NK-92 treated with Interleukin-12 subunit alpha and Interleukin-12 subunit beta, amount 100 ng/mL, for 24 hours (cell line): ENCODE measurements around the gene SLC6A11.

Experiments used
- DNase-seq: peaks from one replicate; lab custom pipeline; 2025; lab: John Stamatoyannopoulos, UW

The SLC6A11 gene

DNA sequence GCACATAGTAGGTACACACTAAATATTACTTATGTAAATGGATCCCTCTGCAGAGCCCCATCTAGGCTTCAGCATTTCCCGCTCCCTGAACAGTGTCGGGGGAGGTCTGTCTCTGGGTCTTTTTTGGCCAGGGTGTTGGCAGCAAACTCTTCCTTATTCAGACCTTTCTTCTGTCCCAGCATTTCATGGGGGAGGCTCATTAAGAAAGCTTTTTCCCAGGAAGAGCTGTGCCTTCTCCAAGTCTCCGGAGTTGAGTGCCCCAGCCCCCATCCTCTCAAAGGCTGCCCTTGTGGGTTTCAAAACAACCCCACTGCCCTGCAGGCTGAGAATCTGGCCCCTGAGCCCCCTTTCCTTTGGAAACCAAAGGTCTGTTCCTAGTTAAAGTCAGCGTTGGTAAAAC is 25.1 kb downstream of the SLC6A11 start:
- DNase-seq: no peak

- DNase-seq: no peak
Observed at GRCh38 chr3:10843378-10843777, 27.4 kb downstream of the SLC6A11 start.

- no peak for DNase-seq
Observed at GRCh38 chr3:10845001-10845761, 29.2 kb downstream of the SLC6A11 start.

GRCh38 chr3:10845839-10846656 is 30.0 kb downstream of the SLC6A11 start:
- no peak for DNase-seq

DNA sequence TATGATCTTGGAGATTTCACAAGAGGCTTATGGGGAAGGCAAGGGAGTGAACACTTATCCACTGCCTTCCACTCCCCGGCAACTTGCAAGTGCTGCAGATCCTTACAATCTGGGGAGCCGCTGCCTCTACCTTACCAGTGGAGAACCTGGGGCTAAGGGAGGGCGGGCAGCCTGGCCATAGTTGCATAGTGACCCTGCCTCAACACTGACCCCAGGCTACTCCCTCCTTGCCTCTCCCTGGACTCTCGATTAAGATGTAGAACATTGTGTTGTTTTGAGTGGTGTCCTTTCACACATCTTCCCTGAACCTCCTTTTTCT is 30.6 kb downstream of the SLC6A11 start:
- no peak for DNase-seq

- no peak for DNase-seq
Observed at GRCh38 chr3:10848261-10848660, 32.2 kb downstream of the SLC6A11 start.

- DNase-seq: no peak
Observed at GRCh38 chr3:10852066-10852808, 36.2 kb downstream of the SLC6A11 start.

DNA sequence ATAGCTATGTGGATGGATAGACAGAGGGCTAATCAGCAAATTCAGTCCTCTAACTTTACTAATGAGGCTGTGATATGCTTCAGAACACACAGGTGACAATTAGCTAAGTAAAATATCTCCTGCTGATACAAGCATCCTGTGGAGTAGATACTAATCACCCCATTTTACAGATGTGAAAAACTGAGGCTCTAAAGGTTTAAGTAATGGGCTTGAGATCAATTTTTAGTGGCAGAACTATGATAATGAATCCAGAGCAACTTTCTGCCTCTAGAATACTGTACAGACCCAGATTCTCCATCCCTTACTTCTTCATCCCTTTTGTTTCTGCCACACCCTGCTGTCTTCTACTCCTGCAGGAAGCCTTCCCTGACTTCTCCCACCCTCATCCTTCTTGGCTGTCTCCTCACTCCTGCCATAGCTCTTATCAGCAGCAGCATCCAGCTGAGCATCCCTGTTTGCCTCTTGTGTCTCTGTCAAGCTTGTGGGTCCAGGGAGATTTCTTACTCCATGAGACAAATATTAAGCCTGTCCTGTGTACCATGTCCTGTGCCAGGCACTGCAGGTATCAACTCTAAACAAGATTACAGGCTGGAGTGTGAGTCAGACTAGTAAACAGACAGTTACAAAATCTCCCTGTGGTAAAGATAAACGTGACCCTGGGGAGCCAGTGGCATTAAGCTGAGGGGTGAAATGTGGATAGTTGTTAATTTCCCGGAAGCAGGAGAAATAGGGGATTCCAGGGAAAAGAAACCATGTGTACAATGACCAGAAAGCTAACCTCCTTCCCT is 39.2 kb downstream of the SLC6A11 start:
- no peak for DNase-seq

GRCh38 chr3:10855871-10856662 is 40.0 kb downstream of the SLC6A11 start:
- no peak for DNase-seq

DNA sequence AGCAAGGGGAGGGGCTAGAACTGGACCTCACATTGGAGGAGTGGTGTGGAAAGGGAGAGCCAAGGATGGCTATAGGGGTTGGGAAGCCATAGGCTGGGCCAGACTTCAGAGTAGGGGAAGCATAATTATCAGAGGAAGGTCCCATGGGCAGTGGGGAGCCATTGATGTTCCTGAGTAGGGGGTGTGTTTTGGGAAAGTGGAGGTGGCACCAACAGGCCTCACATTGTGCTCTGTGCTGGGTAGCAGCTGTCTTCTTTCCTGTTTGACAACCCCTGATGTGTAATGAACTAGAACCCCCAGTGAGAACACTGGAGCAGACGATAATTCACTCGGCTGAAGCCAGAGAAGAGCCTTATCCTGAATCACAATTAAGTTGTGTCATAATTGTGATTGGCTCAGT is 41.2 kb downstream of the SLC6A11 start:
- no peak for DNase-seq

GRCh38 chr3:10858091-10858490 is 42.1 kb downstream of the SLC6A11 start:
- DNase-seq: no peak

DNA sequence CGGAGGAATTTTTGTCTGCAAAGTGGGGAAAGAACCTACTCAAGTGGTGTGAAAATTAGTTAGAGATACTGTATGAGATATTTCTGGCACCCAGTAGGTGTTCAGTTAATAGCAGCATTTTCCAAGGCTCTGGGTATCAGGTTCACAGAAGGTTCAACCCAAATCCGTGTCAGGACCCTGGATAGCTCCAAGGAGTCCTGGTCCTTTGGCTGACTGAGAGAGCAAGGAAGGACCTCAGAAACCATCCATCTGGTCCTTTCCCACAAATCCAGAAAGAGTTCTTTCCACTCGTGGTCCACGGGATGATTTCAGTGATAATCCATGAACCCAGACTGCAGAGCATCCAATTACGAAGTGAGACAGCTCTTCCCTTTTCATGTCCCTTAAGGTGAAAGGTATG is 51.4 kb downstream of the SLC6A11 start:
- no peak for DNase-seq

GRCh38 chr3:10869460-10869859 is 53.4 kb downstream of the SLC6A11 start:
- DNase-seq: no peak

DNA sequence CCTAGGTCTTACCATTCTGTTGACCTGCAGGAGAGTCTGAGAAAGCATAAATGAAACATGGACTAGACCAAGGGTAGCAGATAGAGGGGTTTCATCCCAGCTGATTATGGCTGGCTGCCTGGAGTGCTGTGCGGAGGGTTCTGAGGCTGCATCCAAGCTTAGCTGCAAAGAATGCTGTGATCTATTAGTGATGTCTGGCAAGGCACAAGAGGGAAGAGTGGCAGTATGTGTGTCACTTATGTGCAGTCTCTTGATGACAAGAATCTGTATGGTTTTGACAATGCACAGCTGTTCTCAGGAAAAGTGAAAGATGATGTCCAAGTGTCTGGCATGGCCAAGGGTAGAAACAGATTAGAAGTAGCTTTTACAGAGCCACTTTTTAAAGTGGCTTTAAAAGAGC is 54.3 kb downstream of the SLC6A11 start:
- DNase-seq: no peak

DNA sequence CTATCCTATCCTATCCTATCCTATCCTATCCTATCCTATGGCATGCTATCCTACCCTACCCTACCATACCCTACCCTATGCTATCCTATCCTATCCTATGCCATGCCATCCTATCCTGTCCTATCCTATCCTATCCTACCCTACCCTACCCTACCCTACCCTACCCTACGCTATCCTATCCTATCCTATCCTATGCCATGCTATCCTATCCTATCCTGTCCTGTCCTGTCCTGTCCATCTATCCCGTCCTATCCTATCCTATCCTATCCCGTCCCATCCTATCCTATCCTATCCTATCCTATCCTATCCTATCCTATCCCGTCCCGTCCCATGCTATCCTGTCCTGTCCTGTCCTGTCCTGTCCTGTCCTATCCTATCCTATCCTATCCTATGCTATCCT is 57.4 kb downstream of the SLC6A11 start:
- DNase-seq: no peak

GRCh38 chr3:10875914-10876313 is 59.9 kb downstream of the SLC6A11 start:
- no peak for DNase-seq

GRCh38 chr3:10876661-10877060 is 60.6 kb downstream of the SLC6A11 start:
- DNase-seq: no peak

- DNase-seq: no peak
Observed at GRCh38 chr3:10882851-10883250, 66.8 kb downstream of the SLC6A11 start.

DNA sequence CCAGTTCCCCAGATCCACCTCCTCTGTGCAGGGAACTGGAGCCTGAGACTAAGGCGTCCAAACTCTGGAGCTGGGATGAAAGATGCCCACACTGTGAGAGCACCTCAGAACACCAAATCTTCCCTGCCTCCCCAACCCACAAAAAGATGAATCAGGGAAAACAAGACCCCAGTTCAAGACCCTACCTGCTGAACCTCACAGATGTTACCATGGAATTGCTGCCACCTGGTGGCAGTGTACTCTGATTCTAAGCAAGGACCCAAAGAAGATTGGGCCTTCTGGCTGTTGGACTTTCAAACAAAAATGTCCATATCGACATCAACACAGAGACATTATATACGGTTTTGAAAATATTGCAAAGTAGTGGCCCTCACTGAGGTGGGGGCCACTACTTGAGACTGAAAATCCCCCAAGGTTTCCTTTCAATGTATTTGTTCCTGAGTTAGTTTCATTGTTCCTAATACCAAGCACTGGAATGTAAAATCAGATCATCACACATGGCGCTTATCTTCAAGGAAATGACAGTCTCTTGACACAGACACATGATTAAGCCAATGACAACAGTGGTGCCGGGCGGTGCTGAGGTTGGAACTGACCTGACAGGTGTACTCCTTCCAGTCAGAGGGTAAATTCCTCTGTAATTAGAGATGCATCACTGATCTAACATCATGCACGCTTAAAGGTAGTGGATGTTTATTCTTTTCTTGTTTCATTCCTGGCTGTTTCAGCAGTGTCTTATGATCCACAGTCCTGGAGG is 67.6 kb downstream of the SLC6A11 start:
- DNase-seq: no peak

GRCh38 chr3:10887015-10887414 is 71.0 kb downstream of the SLC6A11 start:
- DNase-seq: no peak
